T-helper 1 cell (primary cell): Measurements from ENCODE around the gene YJEFN3.

Source experiments
- DNase-seq, 5 donors: peaks; one replicate each; pipeline ENCODE4 v3.0.0-alpha.2; 2012 to 2020

The YJEFN3 gene

GRCh38 chr19:19540064-19540714, 11.5 kb downstream of the YJEFN3 start:
- peak; percentile 59 to 80 (median 63) for DNase-seq

GRCh38 chr19:19540715-19541515, 12.2 kb downstream of the YJEFN3 start:
- peak; percentile 58 to 76 (median 72) for DNase-seq

GRCh38 chr19:19541616-19542015, 12.9 kb downstream of the YJEFN3 start:
- DNase-seq: no peak

- DNase-seq: no peak
These were observed 13.8 kb downstream of the YJEFN3 start for GRCh38 chr19:19542507-19542906.

GRCh38 chr19:19543101-19543500, 14.4 kb downstream of the YJEFN3 start:
- DNase-seq: no peak

- no peak for DNase-seq
These were observed 14.9 kb downstream of the YJEFN3 start for GRCh38 chr19:19543640-19544039.

- DNase-seq: no peak
These were observed 15.7 kb downstream of the YJEFN3 start for GRCh38 chr19:19544257-19544953.

- no peak for DNase-seq
These were observed 16.4 kb downstream of the YJEFN3 start for GRCh38 chr19:19544954-19545591.

GRCh38 chr19:19545707-19546106, 17.0 kb downstream of the YJEFN3 start:
- no peak for DNase-seq

GRCh38 chr19:19546751-19547162, 18.0 kb downstream of the YJEFN3 start:
- DNase-seq: no peak

- DNase-seq: no peak
These were observed 19.1 kb downstream of the YJEFN3 start for GRCh38 chr19:19547674-19548336.

GRCh38 chr19:19548915-19549759, 20.4 kb downstream of the YJEFN3 start:
- DNase-seq: no peak

GRCh38 chr19:19549804-19550464, 21.2 kb downstream of the YJEFN3 start:
- DNase-seq: no peak

GRCh38 chr19:19550485-19550929, 21.8 kb downstream of the YJEFN3 start:
- DNase-seq: no peak

- no peak for DNase-seq
These were observed 22.5 kb downstream of the YJEFN3 start for GRCh38 chr19:19550972-19551852.

- DNase-seq: no peak
These were observed 23.1 kb downstream of the YJEFN3 start for GRCh38 chr19:19551853-19552192.

- DNase-seq: no peak
These were observed 24.1 kb downstream of the YJEFN3 start for GRCh38 chr19:19552798-19553197.

GRCh38 chr19:19553670-19554069, 25.0 kb downstream of the YJEFN3 start:
- no peak for DNase-seq

- DNase-seq: peak in 3 of 5 donors; percentile 36 to 51 (median 48)
These were observed 25.6 kb downstream of the YJEFN3 start for GRCh38 chr19:19554074-19555023.
